Activated naive CD4-positive, alpha-beta T cell treated with anti-CD3 and anti-CD28 coated beads, Interleukin-2, amount 50 U/mL, for 16 hours (primary cell): ENCODE results near the gene CCDC116.
"Not testable (repeated sequence)": the region's sequence is repeated elsewhere in the genome, so short reads cannot be mapped to it uniquely, and the experiment has no call there.

ENCODE experiments used
- DNase-seq: peaks from one replicate; pipeline ENCODE4 v3.0.0-alpha.2; 2020

CCDC116 gene, protein sequence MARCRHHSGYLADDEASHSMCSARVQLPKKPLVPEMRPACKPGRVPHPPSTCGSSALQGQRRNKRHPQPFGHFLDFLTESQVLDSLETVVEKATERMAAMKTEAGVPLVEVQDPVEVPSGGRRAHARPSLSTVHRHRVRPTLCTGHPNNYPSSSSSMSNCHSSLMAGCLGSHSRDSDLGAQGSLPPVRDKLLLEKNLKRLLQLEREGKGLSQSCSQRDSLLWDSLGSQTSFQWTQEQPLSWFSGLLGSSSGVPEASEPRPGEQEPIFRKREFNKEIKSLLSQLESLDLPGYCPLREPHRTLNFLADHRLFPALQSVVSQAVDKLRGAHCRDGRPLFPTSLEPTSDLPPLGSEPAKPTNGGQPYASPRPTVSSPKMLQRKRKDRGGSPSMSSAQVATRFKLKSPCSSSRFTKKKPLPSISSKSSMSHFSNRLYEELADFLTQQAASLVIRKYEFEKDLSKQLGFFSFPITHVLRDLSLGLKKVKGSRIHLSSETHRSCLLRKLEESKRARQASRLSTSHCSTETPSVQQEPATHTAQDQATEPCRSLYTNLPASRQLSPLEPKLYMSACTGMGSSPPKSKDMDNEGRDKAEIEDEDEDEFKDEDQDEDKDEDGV

DNA sequence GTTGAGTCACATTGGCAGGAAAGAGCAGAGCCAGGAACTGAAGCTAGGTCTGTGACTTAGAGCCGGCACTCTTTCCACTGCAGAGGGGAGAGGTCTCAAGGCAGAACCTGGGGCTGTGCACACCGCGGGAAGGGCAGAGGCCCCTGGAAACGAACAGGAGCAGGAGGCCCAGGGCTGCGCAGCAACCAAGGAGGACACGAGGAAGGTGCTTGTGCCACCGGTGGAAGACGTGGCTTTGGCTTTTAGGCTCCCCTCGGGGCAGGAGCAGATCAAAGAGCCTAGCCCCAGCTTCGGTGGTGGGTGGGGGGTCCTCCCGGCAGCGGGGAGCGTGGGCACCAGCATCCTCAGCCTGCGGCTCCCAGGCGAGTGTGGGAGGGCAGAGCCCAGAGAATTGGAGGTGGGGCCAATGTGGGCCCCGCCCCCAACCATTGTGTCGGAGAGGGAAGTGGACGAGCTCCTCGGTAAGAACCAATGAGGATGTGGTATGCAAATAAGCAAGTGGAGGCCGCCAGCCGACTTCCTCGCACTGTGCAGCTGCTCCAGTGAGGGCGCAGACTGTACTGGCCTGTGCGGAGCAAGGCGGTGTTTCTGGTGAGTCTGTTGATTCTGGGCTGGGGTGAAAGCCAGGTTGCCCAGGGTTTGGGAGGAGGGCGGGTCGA, at the start of gene CCDC116:
CCDC116 (plus strand) TSS at position 524 of the 659 bp plus-strand sequence. CDS start 422 bp downstream, outside the sequence.
- DNase-seq, result peak; percentile 41

DNA sequence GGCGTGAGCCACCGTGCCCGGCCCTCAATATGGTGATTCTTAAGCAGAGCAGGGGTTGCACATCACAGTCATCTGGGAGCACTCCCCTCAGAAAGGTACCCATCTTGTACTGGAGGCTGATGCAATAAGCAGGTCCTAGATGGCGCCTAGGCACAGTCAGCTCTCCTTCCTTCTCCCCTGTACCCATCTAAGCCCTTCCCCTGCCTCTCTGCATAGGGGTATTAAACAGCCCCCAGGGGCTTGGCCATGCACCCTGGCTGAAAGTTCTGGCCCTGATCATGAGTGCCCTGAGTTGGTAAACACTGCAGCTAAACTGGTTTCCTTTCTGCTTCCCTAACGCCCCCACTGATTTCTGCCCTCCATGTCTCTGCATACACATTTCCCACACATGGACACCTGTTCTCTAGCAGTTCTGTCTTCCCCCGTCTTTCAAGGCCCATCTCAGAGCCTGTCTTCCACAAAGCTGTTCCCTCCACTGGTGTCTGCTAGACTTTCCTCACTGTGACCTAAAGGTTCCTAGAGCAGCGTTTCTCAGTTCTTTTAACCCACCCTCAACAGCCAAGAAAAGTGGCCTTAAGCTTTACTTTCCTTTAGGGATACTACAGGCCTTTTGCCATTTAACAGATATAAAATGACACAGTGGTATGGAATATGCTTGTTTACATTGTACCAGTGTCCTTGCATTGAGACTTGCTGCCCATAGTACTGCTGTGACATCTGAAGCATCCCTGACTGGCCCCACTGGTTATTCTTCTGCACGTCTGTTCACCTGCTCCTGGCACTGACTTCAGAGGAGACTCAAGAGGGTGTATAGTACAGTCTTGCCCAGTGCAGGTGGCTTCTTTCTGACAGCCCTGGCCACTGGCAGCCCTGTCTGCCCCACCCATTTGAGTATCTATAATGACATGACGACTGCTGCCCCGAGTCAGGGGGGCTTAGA, 49.5 kb upstream of the CCDC116 start:
- DNase-seq, result no peak

DNA sequence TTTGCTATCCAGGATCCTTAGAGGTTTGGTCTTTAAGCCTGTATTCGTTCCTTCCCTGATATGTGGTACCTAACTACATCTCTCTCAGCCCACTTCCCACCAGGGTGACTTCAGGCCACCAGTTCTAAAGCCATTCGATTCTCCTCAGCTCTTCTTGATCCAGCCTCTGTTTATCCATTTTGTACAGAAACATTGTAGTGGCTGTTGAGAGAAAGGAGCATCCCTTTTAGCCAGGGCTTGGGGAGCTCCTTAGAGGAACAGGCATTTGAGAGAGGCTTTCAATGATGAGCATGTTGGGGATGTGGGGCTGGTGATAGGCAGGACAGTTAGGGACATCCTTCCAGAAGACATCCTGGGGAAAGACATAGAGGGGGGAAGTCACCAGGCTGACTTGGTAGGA, 47.2 kb upstream of the CCDC116 start:
- DNase-seq, result no peak

DNA sequence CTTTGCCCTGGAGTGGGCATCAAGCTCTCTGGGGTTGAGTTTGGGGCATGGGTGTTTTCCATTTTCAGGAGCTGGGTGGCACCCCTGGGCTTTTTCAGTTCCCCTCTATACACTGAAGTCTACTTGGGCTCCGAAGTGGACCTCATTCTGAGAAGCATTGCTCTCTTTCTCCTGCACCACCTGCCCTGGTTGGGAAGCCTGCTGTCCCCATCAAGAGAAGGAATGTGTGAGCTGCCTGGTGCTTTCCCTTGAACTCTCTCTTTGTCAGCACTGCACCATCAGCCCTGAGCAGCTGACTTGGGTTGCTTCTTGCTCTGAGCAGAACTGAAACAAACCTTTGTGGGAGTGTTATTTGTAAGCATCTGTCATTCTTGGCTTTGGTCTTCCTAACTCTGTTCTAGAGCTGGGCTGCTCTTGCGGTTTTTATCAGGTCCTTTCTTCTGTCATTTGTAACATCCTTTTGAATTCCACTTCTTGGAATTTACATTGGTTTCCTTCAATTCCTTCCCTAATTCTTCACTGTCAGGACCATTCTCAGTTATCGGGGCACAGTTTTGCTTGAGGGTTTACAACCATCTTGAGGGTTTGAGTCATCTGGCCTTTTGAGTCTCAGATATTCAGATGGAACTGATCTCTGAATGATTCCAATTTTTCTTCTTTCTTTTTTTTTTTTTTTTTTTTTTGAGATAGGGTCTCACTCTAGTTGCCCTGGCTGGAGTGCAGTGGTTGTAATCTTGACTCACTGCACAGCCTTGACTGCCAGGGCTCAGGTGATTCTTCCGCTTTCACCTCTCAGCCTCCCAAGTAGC, 44.6 kb upstream of the CCDC116 start:
- peak; percentile 50 for DNase-seq

DNA sequence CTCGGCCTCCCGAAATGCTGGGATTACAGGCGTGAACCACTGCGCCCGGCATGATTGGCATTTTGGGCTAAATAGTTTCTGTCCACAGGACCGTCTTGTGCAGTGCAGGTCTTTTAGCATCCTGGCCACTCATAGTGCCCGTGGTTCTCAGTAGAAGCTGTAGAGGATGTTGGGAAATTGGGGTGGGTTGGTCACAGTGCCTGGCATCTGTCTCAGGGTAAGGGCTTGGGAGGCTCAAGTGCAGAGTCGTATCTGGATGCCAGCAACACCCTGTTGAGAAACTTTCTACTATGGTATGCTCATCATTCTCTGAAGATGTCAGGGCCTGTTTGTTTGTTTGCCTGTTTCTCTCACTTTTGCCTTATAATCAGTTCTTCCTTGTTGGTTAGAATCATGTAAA, 43.2 kb upstream of the CCDC116 start:
- no peak for DNase-seq

DNA sequence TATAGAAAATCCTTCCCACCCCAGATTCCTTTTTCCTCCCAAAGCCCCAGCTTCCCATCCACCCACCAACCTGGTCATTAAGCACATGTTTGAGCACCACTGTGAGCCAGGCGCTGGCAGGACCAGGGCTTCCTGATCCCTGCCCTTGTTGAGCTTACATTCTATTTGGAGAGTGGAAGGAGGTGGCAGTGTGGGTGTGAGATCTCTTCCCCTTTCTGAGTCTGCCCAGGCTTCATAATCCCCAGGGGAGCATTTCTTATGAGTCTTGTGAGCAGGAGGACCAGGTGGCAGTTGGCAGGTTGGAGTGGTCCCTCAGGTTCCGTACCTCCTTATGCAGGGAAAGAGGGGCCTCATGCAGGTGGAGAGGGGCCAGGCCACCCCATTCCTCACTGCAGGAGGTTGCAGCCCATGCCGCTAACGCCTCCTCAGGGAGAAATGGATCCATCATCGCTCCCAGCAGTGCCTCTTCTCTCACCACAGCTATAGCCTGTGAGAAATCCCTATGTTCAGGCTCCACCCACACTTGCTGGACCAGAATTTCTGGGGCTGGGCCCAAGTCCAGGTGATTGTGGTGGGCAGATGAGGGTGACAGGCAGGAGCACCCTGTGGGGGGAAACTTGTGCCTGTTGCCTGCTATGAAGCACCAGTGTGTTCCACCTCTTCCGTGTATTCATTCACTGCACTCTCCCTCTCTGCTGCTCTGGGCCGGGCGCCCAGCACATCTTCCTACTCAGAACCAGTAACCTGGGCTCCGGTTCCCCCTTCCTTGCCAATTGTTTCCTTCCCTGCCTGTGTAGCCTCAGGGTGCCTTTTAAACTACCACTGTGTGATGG, 41.5 kb upstream of the CCDC116 start:
- no peak for DNase-seq

DNA sequence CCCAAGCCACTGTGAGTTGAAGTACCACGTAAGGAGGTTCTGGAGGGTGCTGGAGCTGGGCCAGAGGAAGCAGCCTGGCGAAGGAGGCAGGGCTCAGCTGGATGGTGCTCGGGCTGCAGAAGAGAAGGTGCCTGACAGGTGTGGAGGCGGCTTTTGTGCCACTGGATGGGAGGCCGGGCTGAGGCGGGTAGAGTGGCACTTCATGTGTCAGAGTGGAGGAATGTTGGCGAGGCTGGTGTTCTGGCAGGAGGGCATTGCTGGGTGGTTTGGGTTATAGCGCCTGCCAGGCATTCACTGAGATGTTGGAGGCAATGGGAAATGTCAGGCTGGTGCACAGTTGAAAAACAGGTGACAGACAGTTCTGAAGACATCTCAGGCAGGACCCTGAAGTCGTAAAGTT, 40.9 kb upstream of the CCDC116 start:
- no peak for DNase-seq

DNA sequence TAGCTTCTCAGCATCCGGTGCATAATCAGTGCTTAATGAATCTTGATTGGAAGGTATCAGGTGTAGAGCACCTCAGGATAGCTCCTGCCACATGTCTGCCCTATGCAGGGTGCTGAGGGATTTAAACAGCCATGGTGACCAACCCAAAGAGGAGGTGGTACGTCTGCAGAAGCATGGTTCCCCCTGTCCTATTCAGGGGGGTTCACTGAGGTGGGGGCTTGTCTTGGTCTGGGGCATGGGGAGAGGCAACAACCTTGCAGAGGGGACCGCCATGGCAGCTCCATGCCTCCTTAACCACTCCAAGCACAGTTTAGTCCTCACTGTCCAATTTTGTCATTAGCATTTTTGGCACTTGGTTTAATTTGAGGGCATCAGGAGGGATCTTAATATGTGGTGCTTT, 40.1 kb upstream of the CCDC116 start:
- DNase-seq, result no peak

DNA sequence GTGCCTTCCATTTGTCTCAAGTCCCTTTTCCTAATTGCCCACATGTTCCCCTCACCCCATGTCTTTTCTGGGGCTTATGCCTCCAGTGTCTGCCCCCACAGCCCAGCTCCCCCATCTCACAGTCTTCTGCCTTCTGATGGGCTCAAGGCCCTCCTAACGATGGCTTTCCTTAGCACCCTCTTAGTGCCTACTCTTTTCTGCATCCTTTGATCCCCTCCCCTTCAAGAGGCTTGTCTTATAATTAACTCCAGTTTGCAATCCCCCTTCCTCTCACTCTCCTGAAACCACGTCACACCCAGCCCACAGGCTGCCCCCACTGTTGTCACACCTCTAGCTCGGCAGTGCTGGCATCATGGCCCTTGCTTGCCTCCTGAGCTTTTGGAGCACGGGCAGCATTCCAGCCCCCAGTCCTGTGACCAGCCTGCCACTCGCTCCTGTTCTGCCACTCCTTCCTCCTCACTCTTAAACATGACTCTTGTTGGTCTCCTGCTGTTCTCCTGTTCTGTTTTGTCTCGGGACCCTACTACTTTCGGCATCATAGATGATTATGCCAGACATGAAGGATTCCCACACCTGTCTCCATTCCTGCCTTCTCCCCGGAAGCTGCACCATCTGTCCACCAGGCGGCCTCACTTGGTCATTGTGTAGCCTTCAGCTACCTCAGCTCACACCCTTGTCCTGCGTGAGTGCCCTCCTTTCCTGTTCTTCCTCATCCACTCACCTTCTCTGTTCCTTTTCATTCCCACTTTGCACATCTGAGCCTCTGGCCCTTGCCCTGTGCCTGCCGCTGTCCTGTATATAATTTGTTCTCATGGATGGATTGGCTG, 38.9 kb upstream of the CCDC116 start:
- no peak for DNase-seq

DNA sequence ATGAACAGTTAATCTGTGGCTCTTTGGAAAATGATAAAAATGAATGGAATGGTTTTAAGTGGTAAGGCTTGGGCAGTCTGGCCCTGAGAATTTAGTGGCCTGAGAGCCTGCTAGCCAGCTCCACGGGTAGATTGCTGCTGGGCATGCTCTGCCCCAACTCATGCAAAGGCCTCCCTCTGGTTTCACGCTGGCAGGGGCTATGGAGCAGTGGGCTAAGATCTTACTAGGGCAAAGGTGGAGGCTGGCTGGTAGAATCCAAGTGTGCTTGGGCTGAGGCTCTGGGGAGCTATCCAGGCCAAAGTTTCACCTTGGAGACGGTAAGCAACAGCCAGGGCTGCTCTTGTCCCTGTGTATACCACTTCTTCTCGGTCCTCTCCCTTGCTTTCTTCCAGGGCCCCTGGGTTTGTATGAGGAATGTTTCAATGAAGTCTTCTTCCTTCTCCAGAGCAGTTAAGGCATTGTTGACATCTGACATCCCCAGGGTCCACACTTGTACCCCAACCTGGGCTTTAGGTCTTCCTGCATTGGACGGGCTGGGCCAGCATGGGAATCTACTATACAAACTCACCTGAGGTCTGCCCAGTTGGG, 37.6 kb upstream of the CCDC116 start:
- DNase-seq, result no peak

DNA sequence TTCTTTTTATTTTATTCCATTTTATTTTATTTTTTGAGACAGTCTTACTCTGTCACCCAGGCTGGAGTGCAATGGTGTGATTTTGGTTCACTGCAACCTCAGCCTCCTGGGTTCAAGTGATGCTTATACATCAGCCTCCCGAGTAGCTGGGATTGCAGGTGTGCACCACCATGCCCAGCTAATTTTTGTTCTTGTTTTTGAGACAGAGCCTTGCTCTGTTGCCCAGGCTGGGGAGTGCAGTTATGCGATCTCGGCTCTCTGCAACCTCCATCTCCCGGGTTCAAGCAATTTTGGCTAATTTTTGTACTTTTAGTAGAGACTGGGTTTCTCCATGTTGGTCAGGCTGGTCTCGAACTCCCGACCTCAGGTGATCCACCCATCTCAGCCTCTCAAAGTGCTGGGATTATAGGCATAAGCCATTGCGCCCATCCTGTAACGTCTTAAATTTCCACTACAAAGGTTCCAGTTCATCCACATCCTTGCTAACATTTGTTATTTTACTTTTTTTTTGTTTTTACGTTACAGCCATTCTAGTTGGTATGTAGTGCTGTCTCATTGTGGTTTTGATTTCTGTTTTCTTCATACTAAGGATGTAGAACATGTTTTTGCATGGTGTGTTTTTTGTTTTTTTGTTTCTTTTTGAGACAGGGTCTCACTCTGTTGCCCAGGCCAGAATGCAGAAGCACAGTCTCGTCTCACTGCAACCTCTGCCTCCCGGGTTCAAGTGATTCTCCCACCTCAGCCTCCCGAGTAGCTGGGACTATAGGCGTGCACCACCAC, 36.0 kb upstream of the CCDC116 start:
- DNase-seq, result not testable (repeated sequence)

DNA sequence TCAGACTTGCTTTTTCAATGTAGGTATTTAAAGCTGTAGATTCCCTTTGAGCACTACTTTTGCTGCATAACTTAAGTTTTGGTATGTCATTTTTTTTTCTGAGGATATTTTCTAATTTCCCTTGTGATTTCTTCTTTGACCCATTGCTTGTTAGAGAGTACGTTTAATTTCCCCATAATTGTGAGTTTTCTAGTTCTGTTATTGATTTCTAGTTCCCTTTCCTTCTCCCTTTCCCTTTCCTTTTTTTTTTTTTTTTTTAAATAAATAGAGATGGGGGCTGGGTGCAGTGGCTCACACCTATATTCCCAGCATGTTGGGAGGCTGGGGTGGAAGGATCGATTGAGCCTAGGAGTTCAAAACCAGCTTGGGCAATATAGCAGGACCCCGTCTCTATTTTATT, 34.3 kb upstream of the CCDC116 start:
- no peak for DNase-seq

DNA sequence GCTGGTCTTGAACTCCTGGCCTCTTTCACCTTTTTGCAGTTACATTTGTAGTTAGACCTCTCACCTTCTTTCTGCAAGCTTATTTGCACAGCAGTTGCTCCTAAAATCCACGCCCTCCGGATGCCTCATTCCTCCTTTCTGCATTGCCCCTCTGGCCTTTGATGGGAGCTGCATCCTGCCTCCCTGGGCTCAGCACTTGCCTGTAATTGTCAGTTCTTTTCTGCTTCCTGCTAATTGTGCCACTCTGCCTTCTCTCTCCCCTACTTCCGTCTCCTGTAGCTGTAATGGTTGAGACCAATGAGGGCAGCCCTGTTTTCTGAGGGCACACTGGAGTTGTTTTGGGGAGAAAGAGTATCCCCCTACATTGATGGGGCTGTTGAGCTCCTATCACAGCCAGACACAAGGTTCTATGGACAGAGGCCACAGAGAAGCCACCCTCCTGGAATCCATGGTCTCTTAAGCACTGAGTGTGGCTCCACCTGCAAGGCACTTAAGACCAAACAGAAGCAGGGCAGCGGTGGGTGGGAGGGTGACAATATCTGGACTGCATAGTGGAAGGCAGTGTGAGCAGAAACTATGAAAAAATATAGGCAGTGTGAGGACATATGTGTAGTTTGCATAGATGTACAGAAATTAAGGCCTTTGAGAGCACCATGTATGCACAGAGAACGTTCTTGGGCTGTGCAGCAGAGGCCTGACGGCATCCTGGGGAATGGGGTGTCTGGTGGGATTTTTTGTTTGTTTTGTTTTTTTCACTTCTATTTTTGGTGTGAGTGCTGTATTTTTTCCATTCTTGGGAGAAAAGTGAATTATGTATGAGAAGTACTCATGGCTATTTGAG, 33.3 kb upstream of the CCDC116 start:
- no peak for DNase-seq

DNA sequence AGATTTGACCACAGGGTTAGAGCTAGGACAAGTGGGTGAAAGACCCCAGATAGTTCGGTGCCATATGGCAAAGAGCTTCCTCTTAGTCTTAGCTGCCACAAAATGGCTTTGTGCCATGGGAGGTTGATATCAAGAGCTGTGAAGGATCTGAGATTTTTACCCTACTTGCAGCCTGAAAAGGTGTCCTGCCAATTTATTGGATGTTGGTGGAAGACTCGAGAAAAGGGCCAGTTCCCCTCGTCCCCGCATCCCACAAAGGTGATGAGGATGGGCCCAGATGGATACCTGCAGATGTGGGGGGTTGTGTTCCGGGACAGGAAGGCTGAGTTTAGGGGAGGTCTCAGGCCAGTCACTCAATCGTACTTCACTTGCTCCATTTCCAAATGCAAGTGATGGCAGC, 30.0 kb upstream of the CCDC116 start:
- DNase-seq, result no peak

DNA sequence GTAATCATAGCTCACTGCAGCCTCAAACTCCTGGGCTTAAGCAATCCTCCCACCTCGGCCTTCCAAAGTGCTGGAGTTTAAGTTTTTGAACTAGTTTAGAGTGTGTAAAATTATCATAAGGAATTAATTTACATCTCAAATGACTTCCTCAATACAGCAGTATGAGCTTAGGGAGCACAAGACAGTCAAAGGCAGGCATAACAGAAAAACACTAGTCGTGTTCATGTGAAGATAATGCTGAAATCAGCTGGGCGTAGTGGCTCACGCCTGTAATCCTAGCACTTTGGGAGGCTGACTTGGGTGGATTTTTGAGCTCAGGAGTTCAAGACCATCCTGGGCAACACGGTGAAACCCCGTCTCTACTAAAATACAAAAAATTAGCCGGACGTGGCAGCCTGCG, 28.6 kb upstream of the CCDC116 start:
- no peak for DNase-seq

DNA sequence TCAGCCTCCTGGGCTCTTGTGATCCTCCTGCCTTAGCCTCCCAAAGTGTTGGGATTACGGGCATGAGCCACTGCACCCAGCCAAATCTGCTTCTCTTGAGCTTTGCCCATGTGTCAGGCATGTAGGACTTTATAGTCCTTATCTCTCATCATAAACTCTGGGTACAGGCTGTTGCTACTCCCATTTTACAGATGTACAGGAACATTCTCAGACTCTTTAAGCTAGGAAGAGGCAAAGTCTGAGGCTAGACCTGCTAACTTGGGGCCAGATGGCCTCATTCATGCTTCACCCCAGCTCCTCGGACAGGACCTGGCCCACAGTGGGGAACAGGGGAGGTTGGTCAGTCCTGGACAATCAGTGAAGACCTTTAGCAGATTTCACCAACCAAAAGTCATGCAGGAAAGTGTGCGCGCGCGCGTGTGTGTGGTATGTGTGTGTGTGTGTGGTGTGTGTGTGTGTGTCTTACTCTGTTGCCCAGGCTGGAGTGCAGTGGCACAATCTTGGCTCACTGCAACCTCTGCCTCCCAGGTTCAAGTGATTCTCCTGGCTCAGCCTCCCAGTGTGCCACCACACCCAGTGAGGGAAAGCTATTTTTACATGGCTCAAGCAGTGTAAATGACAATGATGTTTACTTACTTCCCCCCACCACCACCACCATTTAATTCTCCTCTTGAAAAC, 26.5 kb upstream of the CCDC116 start:
- no peak for DNase-seq

DNA sequence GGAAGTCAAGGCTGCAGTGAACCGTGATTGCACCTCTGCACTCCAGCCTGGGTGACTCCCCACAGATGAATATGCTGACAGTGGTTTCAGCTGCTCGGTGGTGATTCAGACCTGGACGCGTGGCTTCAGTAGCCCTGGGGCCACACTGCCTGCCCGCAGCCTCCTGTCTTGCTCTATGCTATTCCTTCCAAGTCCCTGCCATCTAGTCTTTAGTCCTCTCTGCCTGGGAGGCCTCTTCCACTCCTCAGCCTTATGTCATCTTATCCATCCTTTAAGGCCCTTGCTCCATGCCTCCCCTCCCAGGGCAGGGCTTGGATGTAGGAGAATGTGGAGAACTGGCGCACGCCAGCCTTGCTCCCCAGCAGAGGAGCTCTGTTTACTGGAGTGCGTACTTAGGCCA, 25.8 kb upstream of the CCDC116 start:
- DNase-seq, result no peak
